Thyroid gland (tissue), 4 donors: ENCODE data around the gene MOB3A.

Experiments used
- CTCF ChIP-seq, 6 experiments: fragments of 200-600 bp in 3 of 6; fragments of 450-650 bp in 3 of 6; sonication (generic) in 3 of 6; IDR thresholded peaks; one replicate each; pipeline ENCODE4 v1.5.1; 2016 to 2019; ENCODE audit warnings: antibody characterized with exemption in 6 of 6, mild to moderate bottlenecking in 2 of 6, inconsistent platforms in 1 of 6, moderate library complexity in 1 of 6
- POLR2A ChIP-seq, 2 donors: fragments of 450-650 bp; IDR thresholded peaks; one replicate each; pipeline ENCODE4 v1.6.1; 2017; ENCODE audit warnings: antibody characterized with exemption in 2 of 2, mild to moderate bottlenecking in 2 of 2, moderate library complexity in 1 of 2

GRCh38 chr19:2108251-2109016 lies 12.3 kb upstream of the MOB3A start:
- no peak for TF ChIP-seq CTCF (IDR thresholded peaks at IDR 0.05)
- no peak for TF ChIP-seq POLR2A (IDR thresholded peaks at IDR 0.05)
